Stimulated activated CD8-positive, alpha-beta memory T cell treated with anti-CD3 and anti-CD28 coated beads, Interleukin-4, amount 100 ng/mL, for 24 hours (primary cell): ENCODE results near the gene HYAL1.

Experiments used
- DNase-seq: peaks from one replicate; pipeline ENCODE4 v3.0.0-alpha.2; 2020; ENCODE audit warnings: low read depth

Gene HYAL1

DNA sequence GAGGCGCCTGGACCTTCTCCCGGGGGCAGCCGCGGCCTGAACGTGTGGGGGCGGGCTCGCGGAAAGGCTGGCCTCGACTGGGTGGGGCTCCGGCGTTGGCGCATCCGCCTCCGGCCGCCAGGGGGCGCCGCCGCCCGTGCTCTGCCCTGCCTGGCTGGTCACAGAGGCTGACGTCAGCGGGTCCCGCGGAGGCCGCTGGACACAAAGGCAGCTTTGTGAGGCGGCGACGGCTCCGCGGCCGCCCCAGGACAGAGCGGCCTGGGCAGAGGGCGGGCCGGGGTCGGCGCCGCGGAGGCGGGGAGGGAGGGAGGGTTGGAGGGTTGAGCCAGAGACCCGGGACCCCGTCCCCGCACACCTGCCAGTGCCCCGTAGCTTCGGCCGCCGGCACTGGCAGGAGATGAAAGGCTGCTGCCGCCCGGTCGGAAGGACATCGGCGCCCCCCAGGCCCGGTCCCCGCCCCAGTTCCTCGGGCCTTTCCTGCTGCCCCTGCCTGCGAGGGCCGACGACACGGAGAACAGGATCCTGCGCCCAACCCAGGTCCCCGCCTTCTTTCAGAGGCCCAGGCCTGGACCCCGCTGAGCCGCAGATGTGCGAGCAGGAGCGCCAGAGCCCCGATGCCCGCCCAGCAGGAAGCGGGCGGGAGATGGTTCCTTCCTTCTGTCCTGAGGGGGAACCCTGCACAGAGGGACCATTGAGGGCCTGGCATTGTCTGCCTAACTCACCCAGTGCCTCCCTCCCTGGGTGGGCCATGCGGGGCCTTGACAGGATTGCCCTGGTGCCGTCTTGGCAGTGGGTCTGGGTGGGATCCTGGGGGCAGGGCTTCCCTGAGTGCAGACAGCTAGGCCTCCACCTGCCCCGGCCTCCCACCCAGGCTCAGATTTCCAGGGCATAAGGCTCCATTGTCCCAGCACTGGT is 43.1 kb downstream of the HYAL1 start:
- DNase-seq = peak; percentile 77

DNA sequence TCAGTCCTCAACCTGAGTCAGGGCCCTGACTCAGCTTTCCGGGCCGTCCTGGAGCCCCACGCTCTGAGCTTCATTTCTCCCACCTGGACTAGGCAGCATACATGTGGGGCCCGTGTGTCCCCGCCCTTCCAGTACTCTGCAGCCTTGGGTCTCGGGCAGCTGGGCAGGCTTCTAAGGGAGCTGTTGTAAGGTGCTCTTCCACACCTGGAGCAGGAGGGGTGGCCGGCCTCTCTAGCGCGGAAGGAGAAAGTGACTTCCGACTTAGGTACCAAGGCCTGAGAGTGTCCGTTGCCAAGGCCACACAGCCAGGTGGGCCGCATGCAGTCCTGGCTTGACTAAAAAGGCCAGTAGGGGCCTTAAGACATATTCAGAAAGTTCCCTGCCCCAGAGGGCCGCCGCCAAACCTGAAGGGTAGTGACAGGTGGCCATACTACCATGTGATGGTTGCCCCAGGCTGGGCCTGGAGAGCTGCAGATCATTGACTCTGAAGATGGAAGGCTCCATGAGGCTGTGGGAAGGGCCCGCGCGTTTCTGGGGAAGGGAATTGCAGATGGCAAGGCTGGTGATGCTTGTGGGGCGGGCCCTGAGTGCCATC is 43.8 kb downstream of the HYAL1 start:
- DNase-seq = no peak

DNA sequence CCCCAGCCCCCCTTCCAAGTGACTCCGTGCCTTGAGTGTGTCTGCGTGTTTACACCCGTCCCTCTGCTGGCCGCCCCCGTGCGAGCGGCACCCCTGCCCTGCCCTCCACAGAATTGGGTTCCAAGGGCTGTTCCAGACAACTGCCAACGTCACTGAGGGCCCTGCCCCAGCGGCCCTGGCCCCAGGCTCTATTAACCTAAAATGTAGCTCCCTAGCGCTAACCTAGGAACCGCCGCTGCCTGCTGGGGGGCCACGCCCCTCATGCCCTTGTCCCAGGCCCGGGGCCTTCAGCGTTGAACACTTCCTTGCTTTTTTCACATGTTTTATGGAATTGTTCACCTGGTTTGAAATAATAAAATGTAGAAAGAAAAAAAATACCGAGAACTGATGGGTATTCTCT is 44.4 kb downstream of the HYAL1 start:
- DNase-seq = no peak

DNA sequence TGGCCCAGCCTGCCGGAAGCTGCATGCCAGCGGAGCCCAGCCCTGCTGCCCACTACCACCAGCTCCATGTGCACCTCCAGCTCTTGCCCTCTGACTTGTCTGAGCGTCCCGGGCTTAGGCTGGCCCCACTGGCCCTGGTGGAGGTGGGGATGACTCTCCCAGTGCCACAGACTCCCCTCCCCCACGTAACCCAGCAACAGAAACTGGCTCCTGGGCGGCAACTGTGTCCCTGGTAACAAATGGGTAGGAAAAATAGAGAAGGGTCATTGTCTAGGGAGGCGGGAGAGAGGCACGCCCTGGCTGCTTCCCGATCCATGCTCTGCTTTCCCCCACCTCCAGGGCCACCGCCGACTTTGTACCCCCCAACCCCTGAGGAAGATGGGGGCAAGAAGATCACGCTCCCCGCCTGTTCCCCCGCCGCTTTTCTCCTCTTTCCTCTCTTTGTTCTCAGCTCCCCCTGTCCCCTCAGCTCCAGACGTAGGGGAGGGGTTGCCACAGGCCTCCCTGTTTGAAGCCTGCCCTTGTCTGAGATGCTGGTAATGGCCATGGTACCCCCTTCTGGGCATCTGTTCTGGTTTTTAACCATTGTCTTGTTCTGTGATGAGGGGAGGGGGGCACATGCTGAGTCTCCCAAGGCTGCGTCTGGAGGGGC is 45.2 kb downstream of the HYAL1 start:
- DNase-seq = no peak

DNA sequence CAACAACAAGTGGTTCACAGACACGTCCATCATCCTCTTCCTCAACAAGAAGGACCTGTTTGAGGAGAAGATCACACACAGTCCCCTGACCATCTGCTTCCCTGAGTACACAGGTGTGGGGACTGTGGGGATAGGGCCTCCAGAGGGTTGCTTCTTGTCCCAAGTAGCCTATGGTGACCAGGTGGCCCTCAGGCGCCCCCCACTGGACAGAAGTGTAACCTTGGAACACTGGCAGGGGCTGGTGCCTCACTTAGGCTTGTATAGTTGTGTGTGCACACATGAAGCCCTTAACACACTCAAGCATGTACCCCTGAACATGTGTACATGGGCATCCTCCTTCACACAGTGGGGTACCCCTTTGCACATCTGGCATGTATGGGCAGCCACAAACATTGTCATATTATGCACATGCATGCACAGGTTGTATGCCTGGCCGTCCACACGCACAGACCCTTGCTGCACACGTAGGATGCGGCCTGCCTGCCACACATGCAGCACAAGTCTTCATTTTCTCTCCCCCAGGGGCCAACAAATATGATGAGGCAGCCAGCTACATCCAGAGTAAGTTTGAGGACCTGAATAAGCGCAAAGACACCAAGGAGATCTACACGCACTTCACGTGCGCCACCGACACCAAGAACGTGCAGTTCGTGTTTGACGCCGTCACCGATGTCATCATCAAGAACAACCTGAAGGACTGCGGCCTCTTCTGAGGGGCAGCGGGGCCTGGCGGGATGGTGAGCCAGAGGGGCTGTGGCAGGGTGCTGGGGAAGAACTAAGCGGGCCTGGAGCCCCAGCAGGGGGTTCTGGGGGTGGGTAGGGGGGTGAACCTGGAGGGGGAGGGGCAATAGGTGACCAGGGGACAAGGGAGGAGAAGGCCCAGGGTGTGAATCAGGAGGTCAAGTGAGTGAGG is 46.1 kb downstream of the HYAL1 start:
- no peak for DNase-seq

DNA sequence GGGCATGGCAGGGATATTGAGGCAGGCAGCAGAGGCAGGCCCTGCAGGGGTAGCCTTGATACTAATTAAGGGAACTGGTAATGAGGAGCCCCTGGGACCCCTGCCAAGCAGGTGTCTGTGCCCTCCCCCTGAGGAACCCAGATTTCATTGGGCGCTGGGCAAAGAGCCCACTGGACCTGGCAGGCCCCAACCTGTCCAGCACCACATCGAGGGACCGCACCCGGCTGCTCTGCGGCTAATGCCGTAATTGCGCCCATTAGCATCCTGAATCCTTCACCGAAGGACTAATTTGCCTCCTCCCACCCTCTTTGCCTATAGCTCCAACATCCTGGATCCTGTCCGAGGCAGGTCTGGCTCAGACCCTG is 48.1 kb downstream of the HYAL1 start:
- DNase-seq = no peak

DNA sequence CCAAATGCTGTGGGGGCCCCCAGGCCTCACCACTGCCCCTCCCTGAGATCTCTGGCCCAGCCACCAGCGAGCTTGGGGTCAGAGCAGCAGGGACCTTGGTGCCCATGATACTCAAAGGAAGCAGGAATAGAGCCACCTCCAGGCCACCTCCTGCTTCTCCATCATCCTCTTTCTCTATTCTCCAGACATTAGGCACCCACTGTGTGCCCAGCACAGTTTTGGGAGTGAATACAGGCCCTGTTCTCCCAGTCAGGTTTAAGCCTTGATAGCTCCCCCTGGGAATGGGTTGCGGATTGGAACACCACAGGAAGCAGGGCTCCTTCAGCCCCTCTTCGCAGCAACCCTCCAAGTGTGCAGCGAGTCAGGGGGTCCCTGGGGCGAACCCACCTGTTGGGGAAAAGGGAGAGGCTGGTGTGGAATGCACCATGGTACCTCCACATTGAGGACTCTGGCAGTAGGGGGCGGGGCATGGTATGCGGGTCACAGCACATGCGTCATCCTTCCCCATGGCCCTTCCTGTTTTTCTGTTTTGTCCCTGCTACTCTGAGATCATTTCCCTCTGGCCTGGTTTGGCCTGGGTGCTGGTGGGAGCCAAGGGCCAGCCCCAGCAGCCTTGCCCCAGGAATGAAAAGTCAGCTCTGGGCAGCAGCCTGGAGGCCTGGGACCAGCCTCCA is 48.7 kb downstream of the HYAL1 start:
- DNase-seq = no peak

DNA sequence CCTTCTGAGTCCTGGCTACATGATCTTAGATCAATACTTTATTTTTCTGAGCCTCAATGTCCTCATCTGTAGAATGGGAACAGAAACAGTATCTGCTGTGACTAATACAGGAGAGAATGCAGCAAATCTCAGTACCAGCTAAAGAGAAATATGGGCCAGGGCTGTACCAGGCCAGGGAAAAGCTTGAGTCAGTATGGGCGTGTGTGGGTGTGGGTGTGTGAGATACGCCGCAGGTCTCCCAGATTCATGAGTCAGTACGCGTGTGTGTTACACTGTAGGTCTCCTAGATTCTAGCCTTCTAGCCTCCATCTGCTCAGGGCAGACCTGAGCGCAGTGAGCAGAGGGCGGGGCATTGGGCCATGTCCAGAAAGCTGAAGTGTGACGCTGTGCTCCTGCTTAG is 52.2 kb downstream of the HYAL1 start:
- no peak for DNase-seq

DNA sequence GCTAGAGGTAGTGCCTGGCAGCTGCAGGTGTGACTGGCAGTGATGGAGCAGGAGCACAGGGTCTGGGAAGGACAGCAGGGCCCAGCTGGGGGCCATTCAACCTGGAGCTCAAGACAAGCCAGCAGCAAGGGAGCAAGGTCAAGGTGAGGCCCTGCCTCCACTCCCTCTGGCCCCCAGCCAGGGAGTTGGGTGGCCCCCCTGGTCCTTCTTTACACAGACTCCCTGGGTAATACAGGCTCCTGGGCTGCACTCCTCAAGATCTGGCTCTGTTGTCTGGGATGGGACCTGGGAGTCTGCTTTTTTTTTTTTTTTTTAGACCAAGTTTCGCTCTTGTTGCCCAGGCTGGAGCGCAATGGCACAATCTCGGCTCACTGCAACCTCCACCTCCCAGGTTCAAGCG is 52.9 kb downstream of the HYAL1 start:
- DNase-seq = no peak
